HG03135 (cell line): ENCODE data around the gene AIFM3.

Experiments
- ATAC-seq: cut with Tn5 transposase; IDR thresholded peaks from one replicate; pipeline ENCODE4 v1.9.1; 2021; ENCODE audit warnings: mild to moderate bottlenecking, moderate library complexity; ENCODE audit not compliant: unreplicated experiment

Gene AIFM3

DNA sequence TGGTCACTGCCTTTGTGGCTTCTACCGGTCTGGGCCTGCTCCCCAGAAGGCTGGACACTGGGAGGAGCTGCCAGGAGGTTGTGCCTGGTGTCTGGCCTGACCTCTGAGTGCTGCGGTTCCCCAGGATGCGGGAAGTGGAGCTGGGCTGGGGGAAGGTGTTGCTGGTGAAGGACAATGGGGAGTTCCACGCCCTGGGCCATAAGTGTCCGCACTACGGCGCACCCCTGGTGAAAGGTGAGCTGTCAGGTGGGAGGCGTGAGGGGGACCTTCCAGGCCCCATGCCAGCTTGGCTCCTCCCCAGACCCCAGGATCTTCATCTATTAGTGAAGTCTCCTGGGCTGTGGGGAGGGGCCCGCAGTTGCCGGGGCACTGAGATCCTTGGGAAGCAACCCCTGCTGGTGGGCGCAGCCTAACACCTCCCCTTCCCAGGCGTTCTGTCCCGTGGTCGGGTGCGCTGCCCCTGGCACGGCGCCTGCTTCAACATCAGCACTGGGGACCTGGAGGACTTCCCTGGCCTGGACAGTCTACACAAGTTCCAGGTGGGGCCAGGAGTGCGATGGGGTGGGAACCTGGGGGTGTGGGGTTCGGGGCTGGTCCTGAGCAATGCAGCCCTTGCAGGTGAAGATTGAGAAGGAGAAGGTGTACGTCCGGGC, 6.7 kb downstream of the AIFM3 start:
- ATAC-seq, result no peak

DNA sequence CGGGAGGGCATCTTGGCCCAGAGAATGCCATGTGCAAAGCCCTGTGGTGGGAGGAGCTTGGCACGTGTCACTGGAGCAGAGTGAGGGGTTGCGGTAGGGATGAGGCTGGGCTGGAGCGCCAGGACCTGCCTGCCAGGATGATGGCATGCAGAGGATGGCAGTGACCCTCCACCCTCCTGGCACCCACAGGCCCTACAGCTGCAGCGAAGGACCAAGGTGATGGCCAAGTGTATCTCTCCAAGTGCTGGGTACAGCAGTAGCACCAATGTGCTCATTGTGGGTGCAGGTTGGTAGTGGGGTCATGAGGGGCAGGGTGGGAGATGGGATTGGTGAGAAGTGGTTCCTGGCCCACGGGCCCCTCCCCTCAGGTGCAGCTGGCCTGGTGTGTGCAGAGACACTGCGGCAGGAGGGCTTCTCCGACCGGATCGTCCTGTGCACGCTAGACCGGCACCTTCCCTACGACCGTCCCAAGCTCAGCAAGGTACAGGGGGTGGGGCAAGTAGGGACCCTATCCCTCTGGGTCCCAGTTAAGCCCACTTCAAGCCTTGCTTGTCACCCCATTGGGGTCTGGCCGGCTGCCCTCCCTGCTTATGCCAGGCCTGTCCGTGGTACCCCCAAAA, 7.4 kb downstream of the AIFM3 start:
- no peak for ATAC-seq

- no peak for ATAC-seq
Observed at GRCh38 chr22:20975541-20976290, 8.7 kb downstream of the AIFM3 start.

- ATAC-seq, result no peak
Observed at GRCh38 chr22:20976291-20976877, 9.3 kb downstream of the AIFM3 start.

- ATAC-seq, result no peak
Observed at GRCh38 chr22:20977019-20977418, 10.0 kb downstream of the AIFM3 start.

- ATAC-seq, result no peak
Observed at GRCh38 chr22:20977516-20978170, 10.6 kb downstream of the AIFM3 start.

GRCh38 chr22:20978419-20978818, 11.4 kb downstream of the AIFM3 start:
- no peak for ATAC-seq

DNA sequence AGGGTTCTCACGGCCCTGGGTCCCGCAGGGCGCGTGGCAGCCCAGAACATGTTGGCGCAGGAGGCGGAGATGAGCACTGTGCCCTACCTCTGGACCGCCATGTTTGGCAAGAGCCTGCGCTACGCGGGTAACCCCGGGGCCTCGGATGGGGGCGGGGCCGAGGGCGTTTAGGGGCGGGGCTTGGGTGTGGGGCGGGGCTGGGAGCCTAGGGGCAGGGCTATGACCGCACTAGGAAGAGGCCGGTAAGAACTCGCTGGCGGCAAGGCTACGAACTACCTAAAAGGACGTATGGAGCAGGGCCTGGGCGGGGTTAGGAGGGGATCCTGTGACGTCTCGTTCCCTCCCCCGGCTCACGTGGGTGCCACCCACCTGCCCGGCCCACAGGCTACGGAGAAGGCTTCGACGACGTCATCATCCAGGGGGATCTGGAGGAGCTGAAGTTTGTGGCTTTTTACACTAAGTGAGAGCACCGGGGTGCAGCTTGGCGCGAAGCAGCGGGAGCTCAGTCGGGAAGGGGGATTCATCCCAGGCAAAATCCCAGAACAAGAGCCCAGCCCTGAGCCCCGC, 12.3 kb downstream of the AIFM3 start:
- ATAC-seq, result no peak

DNA sequence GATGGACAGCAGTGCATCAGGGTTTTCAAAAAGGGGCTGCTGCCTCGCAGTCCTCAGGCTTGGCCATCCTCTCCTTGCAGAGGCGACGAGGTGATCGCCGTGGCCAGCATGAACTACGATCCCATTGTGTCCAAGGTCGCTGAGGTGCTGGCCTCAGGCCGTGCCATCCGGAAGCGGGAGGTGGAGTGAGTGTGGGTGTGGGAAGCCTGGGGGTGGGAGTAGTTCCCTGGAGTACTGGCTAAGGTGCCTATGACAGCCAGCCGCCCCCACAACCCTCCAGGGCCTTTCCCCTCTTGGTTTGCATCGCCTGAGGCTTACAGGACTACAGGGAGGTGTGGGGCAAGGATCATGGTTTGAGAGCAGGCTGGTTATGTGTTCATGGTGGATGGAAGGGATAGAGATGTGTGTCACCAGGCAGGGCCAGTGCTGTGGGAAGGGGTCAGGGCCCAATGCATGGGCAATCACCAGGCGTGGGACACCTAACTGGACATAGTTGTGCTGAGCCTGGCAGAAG, 12.9 kb downstream of the AIFM3 start:
- ATAC-seq, result no peak

DNA sequence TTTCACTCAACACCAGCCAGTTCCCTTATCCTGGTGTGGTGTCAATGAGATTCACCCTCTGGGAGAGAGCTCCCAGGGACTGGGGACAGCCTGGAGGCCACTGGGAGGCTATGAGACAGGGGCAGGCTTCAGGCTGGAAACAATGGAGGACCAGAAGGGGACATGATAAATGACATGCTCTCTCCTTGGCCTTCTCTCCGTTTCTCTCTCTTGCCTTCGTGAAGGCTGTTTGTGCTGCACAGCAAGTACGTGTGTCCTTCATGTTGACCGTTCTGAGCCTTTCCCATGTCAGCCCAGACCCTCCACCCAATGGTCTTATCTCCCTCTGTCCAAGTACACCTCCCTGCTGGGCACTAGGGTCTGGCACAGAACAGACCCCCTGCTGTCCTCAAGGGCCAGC, 13.5 kb downstream of the AIFM3 start:
- ATAC-seq, result no peak

DNA sequence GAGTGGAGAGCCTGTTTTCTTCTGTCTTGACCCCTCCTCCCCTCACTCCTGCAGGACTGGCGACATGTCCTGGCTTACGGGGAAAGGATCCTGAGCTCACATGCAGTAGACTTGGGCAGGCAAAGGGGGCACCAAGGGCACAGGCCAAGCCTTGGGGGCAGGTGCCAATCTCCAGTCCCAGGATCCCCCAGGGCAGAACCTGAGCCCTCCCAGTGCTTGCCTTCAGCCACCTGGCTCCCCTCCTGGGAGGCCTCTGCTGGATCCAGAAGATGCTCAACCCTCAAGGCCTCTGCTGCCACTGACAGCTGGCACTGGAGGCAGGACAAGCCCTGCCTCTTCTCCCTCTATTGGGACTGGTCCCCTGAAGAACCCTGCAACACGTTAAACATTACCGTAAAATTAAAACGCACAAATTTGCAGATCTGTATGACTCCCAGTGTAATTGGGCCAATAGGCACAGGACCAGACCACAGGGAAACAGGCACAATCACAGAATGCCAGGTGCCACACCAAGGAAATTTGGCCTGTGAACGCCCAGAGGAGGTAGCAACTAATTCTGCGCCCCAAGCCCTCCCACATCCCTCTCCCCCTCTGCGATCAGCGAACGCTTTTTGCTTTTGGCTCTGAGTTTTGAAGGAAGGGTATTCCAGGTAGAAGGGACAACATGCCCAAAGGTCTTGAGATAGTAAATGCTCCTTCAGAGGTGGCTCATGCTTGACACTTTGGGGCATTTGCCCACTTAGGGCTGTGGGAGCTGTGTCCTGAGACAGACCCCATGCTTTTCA, 14.1 kb downstream of the AIFM3 start:
- ATAC-seq, result no peak

DNA sequence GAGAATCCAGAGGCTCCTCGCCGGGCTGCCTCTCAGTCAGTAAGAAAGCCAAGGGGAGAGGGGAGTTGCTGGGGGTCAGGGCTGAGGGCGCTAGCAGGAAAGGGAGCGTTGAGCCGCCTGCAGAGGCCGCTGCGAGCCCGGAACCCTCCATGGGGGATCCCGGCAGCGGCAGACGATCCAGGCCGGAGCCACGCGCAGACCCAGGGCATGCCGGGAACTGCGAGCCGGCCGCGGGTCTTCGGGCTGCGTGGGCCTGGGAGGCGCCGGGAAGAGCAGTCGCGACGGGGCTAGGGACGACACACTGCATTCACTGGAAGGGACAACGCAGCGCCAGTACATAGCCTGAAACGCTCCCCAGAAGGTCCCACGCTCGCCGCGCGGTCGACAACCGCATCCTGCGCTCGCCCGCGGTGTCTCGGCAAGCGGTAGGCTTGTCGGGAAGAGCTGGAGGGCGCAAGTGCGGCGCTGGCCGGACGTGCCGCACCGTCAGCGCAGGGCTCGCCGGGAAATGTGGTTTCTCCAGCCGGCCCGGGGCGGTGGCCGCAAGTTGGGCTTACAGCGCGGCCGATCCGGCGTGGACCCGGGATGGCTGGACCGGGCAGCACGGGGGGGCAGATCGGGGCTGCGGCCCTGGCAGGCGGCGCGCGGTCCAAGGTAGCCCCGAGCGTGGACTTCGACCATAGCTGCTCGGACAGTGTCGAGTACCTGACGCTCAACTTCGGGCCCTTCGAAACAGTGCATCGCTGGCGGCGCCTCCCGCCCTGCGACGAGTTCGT, 14.9 kb downstream of the AIFM3 start, which contains the start of gene LZTR1:
TSS of gene LZTR1 (plus strand) at position 511 of the 776 bp plus-strand sequence. CDS start at position 586, 75 bp downstream.
- peak; percentile 68 for ATAC-seq

DNA sequence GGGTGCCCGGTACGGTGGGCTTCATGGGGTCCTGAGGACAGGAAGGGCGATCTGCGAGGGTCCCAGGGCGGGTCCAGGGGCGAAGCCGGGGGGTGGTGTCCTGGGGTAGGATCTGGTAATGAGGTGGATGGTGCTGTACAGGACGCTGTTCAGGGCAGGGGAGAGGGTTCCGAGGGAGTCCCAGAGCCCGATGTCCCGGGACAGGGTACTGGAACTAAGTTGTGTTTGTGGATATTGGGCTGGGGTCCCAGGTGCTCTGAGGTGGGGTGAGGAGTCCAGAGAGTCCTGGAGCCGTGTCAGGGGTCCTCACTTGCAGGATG, 15.5 kb downstream of the AIFM3 start:
- peak; percentile 12 for ATAC-seq

DNA sequence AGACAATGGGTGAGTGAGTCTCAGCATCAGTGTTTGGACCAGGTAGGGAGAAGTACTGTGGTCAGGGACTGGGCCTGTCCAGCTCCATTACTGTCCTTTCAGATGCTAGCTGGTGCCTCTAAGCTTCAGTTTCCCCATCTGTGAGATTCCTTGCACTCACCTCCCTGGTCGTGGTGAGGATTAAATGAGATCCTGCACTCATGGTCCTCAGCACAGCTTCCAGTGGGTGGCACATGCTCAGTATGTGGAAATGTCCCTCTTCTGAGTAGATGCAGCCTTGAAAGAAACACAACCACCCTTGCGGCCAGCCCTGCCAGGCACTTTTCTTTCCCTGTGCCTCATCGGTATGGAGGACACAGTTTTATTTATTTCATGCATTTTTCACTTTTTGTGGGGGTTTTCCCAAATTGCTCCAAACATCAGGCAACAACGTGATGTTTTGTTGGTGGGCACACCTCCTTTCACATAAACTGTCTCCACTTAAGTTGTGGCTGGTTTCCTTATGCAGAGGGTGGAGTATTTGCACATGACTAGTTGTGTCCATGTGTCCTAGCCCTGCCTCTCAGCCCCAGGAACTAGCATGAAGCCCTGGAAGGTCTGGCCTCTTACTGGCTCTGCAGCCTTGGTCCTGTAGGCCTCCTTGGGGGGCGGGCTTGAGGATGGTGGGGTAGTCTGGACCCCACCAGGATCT, 16.2 kb downstream of the AIFM3 start:
- no peak for ATAC-seq

GRCh38 chr22:20985720-20986119, 18.7 kb downstream of the AIFM3 start:
- no peak for ATAC-seq

GRCh38 chr22:20986365-20986764, 19.3 kb downstream of the AIFM3 start:
- no peak for ATAC-seq

GRCh38 chr22:20987375-20987774, 20.3 kb downstream of the AIFM3 start:
- no peak for ATAC-seq

DNA sequence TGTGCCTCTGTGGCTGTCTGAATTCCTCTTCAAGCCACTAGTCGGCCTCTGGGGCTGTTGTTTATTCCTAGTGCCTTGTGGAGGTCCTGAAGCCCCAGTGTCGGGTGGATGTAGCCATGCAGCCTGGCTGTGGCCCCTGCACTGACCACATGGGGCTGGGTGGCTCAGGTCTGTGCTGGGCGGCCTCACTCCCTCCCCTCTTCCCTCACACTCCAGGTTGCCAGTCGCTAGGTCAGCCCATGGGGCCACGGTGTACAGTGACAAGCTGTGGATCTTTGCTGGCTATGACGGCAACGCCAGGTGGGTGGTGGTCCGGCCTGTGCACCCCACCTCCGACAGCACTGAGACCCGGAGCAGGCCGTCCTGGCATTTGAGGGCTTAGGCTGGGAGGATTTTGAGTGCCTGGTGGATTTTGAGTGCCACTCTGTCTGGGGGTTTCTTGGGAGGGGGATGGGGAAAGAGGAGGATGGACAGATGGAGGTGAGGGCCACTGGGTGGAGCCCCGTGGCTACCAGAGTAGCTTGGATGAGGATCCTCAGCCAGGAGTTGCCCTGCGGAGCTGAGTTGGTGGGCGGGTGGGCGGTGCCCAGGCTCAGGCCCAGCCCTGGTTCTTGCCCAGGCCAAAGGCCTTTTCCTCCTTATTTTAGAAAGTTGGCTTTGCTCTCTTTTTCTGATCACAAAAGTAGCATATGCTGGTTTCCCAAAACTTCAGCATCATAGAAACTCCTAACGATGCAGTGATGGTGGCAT, 21.7 kb downstream of the AIFM3 start:
- ATAC-seq, result no peak
